ENCODE data around the gene MYMX. TPM values are rescaled to one million over a fixed set of nuclear protein-coding genes. Genes with fewer than 3 reads are reported as not detected.

Gene MYMX
- total RNA-seq, 3 donors from 2014 or later = 0.88 to 3.4 (median 2.9) TPM

GRCh38 chr6:44211284-44211683 is 5.4 kb upstream of the MYMX start:
- H3K4me3 ChIP-seq = no peak overlapping the region

GRCh38 chr6:44214307-44214706 is 2.4 kb upstream of the MYMX start:
- Histone ChIP-seq H3K27me3 (no peaks in the 10 kb centered on the region), H3K27ac (no peak overlapping the region), H3K4me1 (peaks cover 0 to 4% of the 10 kb centered on the region in 2 donors), H3K4me3 (no peak overlapping the region), H3K36me3 (no peaks in the 10 kb centered on the region), H3K9me3 (no peaks in the 10 kb centered on the region)
- DNase-seq (ENCODE audit: low spot score in 2 of 2) = no peak
- intact Hi-C loops (cut with DNase I; ENCODE audit: low total_unique reads) = no loop called here
- TF ChIP-seq POLR2AphosphoS5 (IDR thresholded peaks at IDR 0.05) = no peak
- TF ChIP-seq CTCF (IDR thresholded peaks at IDR 0.05) = no peak
- no peak for TF ChIP-seq POLR2A (IDR thresholded peaks at IDR 0.05)

More at GRCh38 chr6:44211284-44211683, 5.4 kb upstream of the MYMX start:
- DNase-seq (ENCODE audit: low spot score in 2 of 2) = no peak
- TF ChIP-seq POLR2A (IDR thresholded peaks at IDR 0.05) = no peak
- TF ChIP-seq POLR2AphosphoS5 (IDR thresholded peaks at IDR 0.05) = no peak
- TF ChIP-seq CTCF (IDR thresholded peaks at IDR 0.05) = no peak
- Histone ChIP-seq H3K4me1 (no peaks in the 10 kb centered on the region), H3K27me3 (no peaks in the 10 kb centered on the region), H3K27ac (no peak overlapping the region), H3K9me3 (no peaks in the 10 kb centered on the region), H3K36me3 (no peaks in the 10 kb centered on the region)
- intact Hi-C loops (cut with DNase I; ENCODE audit: low total_unique reads) = no loop called here

GRCh38 chr6:44217332-44218143 is 812 bp downstream of the MYMX start:
- no peak for TF ChIP-seq POLR2A (IDR thresholded peaks at IDR 0.05)
- Histone ChIP-seq H3K27ac (peak overlapping the region; percentile 98 to 99), H3K36me3 (no peaks in the 10 kb centered on the region), H3K27me3 (no peaks in the 10 kb centered on the region), H3K4me1 (peaks cover 10 to 17% of the 10 kb centered on the region in 2 donors), H3K9me3 (no peaks in the 10 kb centered on the region), H3K4me3 (no peak overlapping the region)
- intact Hi-C loops (cut with DNase I; ENCODE audit: low total_unique reads) = no loop called here
- DNase-seq (ENCODE audit: low spot score in 2 of 2) = peak in 1 of 2 donors; percentile 55

GRCh38 chr6:44219053-44219814 is 2.5 kb downstream of the MYMX start:
- peak overlapping the region; percentile 55 to 70 (median 56) for H3K4me3 ChIP-seq
- no peaks in the 10 kb centered on the region for H3K9me3 ChIP-seq
- H3K27me3 ChIP-seq = no peaks in the 10 kb centered on the region
- H3K27ac ChIP-seq = peak overlapping the region; percentile 98 to 99
- DNase-seq (ENCODE audit: low spot score in 2 of 2) = peak; percentile 75 to 78
- peaks cover 13 to 22% of the 10 kb centered on the region in 2 donors for H3K4me1 ChIP-seq
- no peaks in the 10 kb centered on the region for H3K36me3 ChIP-seq
- intact Hi-C loops (cut with DNase I; ENCODE audit: low total_unique reads) = no loop called here
- TF ChIP-seq POLR2AphosphoS5 (IDR thresholded peaks at IDR 0.05) (peak; percentile 23 to 75 (median 57)), POLR2A (IDR thresholded peaks at IDR 0.05) (peak; percentile 73), CTCF (IDR thresholded peaks at IDR 0.05) (no peak)

- DNase-seq (ENCODE audit: low spot score in 2 of 2) = no peak
- H3K36me3 ChIP-seq = no peaks in the 10 kb centered on the region
- H3K4me3 ChIP-seq = peak overlapping the region; percentile 55 to 70 (median 56)
- no peaks in the 10 kb centered on the region for H3K27me3 ChIP-seq
- H3K9me3 ChIP-seq = no peaks in the 10 kb centered on the region
- H3K4me1 ChIP-seq = peaks cover 13 to 29% of the 10 kb centered on the region in 2 donors
- peak overlapping the region; percentile 98 to 99 for H3K27ac ChIP-seq
- no peak for TF ChIP-seq POLR2AphosphoS5 (IDR thresholded peaks at IDR 0.05)
- no peak for TF ChIP-seq POLR2A (IDR thresholded peaks at IDR 0.05)
- TF ChIP-seq CTCF (IDR thresholded peaks at IDR 0.05) = no peak
- intact Hi-C loops (cut with DNase I; ENCODE audit: low total_unique reads) = no loop called here
Measured at GRCh38 chr6:44219815-44220784, 3.4 kb downstream of the MYMX start.
